Measurements from ENCODE around the gene RNF31. TPM values are rescaled to one million over a fixed set of nuclear protein-coding genes. Genes with fewer than 3 reads are reported as not detected.

The RNF31 gene
- total and polyA plus RNA-seq, 2 of the 13 experiments (the other 11 are each of a cell fraction or from before 2014, with no cell fraction given), result 48.2 to 86.8 TPM

GRCh38 chr14:24177041-24177825 lies 29.9 kb downstream of the RNF31 start (continued):
- TF ChIP-seq, protein P1, sequence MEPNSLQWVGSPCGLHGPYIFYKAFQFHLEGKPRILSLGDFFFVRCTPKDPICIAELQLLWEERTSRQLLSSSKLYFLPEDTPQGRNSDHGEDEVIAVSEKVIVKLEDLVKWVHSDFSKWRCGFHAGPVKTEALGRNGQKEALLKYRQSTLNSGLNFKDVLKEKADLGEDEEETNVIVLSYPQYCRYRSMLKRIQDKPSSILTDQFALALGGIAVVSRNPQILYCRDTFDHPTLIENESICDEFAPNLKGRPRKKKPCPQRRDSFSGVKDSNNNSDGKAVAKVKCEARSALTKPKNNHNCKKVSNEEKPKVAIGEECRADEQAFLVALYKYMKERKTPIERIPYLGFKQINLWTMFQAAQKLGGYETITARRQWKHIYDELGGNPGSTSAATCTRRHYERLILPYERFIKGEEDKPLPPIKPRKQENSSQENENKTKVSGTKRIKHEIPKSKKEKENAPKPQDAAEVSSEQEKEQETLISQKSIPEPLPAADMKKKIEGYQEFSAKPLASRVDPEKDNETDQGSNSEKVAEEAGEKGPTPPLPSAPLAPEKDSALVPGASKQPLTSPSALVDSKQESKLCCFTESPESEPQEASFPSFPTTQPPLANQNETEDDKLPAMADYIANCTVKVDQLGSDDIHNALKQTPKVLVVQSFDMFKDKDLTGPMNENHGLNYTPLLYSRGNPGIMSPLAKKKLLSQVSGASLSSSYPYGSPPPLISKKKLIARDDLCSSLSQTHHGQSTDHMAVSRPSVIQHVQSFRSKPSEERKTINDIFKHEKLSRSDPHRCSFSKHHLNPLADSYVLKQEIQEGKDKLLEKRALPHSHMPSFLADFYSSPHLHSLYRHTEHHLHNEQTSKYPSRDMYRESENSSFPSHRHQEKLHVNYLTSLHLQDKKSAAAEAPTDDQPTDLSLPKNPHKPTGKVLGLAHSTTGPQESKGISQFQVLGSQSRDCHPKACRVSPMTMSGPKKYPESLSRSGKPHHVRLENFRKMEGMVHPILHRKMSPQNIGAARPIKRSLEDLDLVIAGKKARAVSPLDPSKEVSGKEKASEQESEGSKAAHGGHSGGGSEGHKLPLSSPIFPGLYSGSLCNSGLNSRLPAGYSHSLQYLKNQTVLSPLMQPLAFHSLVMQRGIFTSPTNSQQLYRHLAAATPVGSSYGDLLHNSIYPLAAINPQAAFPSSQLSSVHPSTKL (CRISPR knock-in tag; IDR thresholded peaks at IDR 0.05), result no peak
- TF ChIP-seq ZC3H13 (CRISPR knock-in tag; IDR thresholded peaks at IDR 0.05) (no peak), RXRA (CRISPR knock-in tag; IDR thresholded peaks at IDR 0.05) (peak; percentile 3; the same call in 1 of the 2 replicates), ZSCAN31 (CRISPR knock-in tag; IDR thresholded peaks at IDR 0.05; ENCODE audit: low read depth) (no peak), ZNF629 (CRISPR knock-in tag; conservative IDR thresholded peaks at IDR 0.05) (no peak), CBFB (CRISPR knock-in tag; IDR thresholded peaks at IDR 0.05) (no peak), HDAC1 (CRISPR knock-in tag; IDR thresholded peaks at IDR 0.05) (no peak), ZNF343 (CRISPR knock-in tag; IDR thresholded peaks at IDR 0.05) (no peak), ZNF777 (CRISPR knock-in tag; IDR thresholded peaks at IDR 0.05) (no peak)

- WGBS (ENCODE audit: low lambda C conversion rate), result 96% methylated on average over 14 of the region's 14 CpGs
Measured at GRCh38 chr14:24177891-24178290, 30.6 kb downstream of the RNF31 start.

More at GRCh38 chr14:24177891-24178290, 30.6 kb downstream of the RNF31 start:
- ChIA-PET CTCF (ENCODE audit: low intra/inter-chr PET ratio, low total read pairs) (no interaction called here), POLR2A (interaction anchor here (0.9 to 6.7 kb wide), 6 partner anchors 11 to 84 kb away, joined by 3 to 65 read pairs (median 5); partner anchors contain the start of genes EMC9, IPO4, IRF9 and MDP1)
- in situ Hi-C loops (cut with HindIII; ENCODE audit: extremely low pct_ligation_motif_present, low pct_unique_long_range_greater_than_20kb), result no loop called here
- Histone ChIP-seq H3K4me3 (replicated peaks in 1 of 3; ENCODE audit: insufficient read depth in 1 of 3, low read depth in 2 of 3, low read length in 3 of 3) (no peak overlapping the region), H3K27me3 (ENCODE audit: control insufficient read depth in 1 of 2, insufficient read depth in 2 of 2, low read length in 2 of 2) (no peaks in the 10 kb centered on the region), H3K9me3 (ENCODE audit: low read length) (no peaks in the 10 kb centered on the region), H3K9ac (ENCODE audit: insufficient read depth, low read depth, low read length) (no peak overlapping the region), H3K36me3 (replicated peaks in 1 of 2; ENCODE audit: control insufficient read depth in 1 of 2, insufficient read depth in 2 of 2, low read length in 2 of 2) (peaks cover 47 to 52% of the 10 kb centered on the region in 2 experiments), H3K27ac (ENCODE audit: extremely low read length, insufficient read depth, low read length) (no peak overlapping the region), H2AFZ (ENCODE audit: low read length) (no peak overlapping the region), H4K20me1 (ENCODE audit: insufficient read depth, low read length) (no peaks in the 10 kb centered on the region), H3K4me2 (ENCODE audit: low read depth, low read length) (no peak overlapping the region), H3K79me2 (ENCODE audit: insufficient read depth, low read length) (no peaks in the 10 kb centered on the region), H3K4me1 (ENCODE audit: insufficient read depth, low read length) (no peaks in the 10 kb centered on the region)
- FAIRE-seq (no peak), DNase-seq (ENCODE audit: low spot score) (no peak), ATAC-seq (peak; percentile 0; the same call in 1 of the 3 replicates)
- intact Hi-C loops (cut with micrococcal nuclease; ENCODE audit: unreplicated experiment), result no loop called here
- no TSS peak for BruUV-seq (replicated peaks)
- TF ChIP-seq RBFOX2 (IDR thresholded peaks at IDR 0.05; ENCODE audit: low read depth, low read length), result 0 out of 2 replicates have a peak, but pooled peaks have one; percentile 12
- TF ChIP-seq AGO2 (optimal IDR thresholded peaks at IDR 0.05; ENCODE audit: low read depth, low read length), result peak; percentile 56
- TF ChIP-seq DR1 (CRISPR knock-in tag; IDR thresholded peaks at IDR 0.05), result no peak
- 0 out of 2 replicates have a peak, but pooled peaks have one; percentile 7 for TF ChIP-seq AKAP8 (CRISPR knock-in tag; IDR thresholded peaks at IDR 0.05)

All from HepG2 (cell line).